ENCODE results near the gene MED27. TPM values are rescaled to one million over a fixed set of nuclear protein-coding genes. Genes with fewer than 3 reads are reported as not detected.

The MED27 gene
- total RNA-seq, 1 donor from 2014 or later, result 21.3 TPM

- H3K4me3 ChIP-seq (ENCODE audit: low read depth, low read length), result no peak overlapping the region
- no peak for DNase-seq (ENCODE audit: low read depth)
- TF ChIP-seq CTCF (conservative IDR thresholded peaks at IDR 0.05; ENCODE audit: low read depth, low read length), result no peak
Observed at GRCh38 chr9:132002643-132003318, 76.9 kb downstream of the MED27 start.

- no peak overlapping the region for H3K4me3 ChIP-seq (ENCODE audit: low read depth, low read length)
- no peak for DNase-seq (ENCODE audit: low read depth)
- TF ChIP-seq CTCF (conservative IDR thresholded peaks at IDR 0.05; ENCODE audit: low read depth, low read length), result no peak
Observed at GRCh38 chr9:132001567-132001966, 78.1 kb downstream of the MED27 start.

- no peak overlapping the region for H3K4me3 ChIP-seq (ENCODE audit: low read depth, low read length)
- TF ChIP-seq CTCF (conservative IDR thresholded peaks at IDR 0.05; ENCODE audit: low read depth, low read length), result no peak
- DNase-seq (ENCODE audit: low read depth), result no peak
Observed at GRCh38 chr9:132000659-132001058, 79.0 kb downstream of the MED27 start.

- DNase-seq (ENCODE audit: low read depth), result peak; percentile 55
- H3K4me3 ChIP-seq (ENCODE audit: low read depth, low read length), result no peak overlapping the region
- TF ChIP-seq CTCF (conservative IDR thresholded peaks at IDR 0.05; ENCODE audit: low read depth, low read length), result peak; percentile 17
Observed at GRCh38 chr9:131999692-132000551, 79.7 kb downstream of the MED27 start.

GRCh38 chr9:131997779-131998178, 81.9 kb downstream of the MED27 start:
- DNase-seq (ENCODE audit: low read depth), result no peak

GRCh38 chr9:131997076-131997475, 82.6 kb downstream of the MED27 start:
- no peak overlapping the region for H3K4me3 ChIP-seq (ENCODE audit: low read depth, low read length)
- TF ChIP-seq CTCF (conservative IDR thresholded peaks at IDR 0.05; ENCODE audit: low read depth, low read length), result no peak
- DNase-seq (ENCODE audit: low read depth), result no peak

More at GRCh38 chr9:131997779-131998178, 81.9 kb downstream of the MED27 start:
- TF ChIP-seq CTCF (conservative IDR thresholded peaks at IDR 0.05; ENCODE audit: low read depth, low read length), result no peak
- H3K4me3 ChIP-seq (ENCODE audit: low read depth, low read length), result no peak overlapping the region
